HepG2 (cell line): Measurements from ENCODE around the gene POLR2B. TPM values are rescaled to one million over a fixed set of nuclear protein-coding genes. Genes with fewer than 3 reads are reported as not detected.

Experiments used
- ATAD3A ChIP-seq: sonication (generic); formaldehyde crosslinking; IDR thresholded peaks from 2 replicates; pipeline ENCODE4 v1.4.0; 2020; ENCODE audit warnings: missing genetic modification reagents
- BRCA1 ChIP-seq: sonication (generic); formaldehyde crosslinking; IDR thresholded peaks from 2 replicates; pipeline ENCODE4 v1.4.0; 2020; ENCODE audit warnings: missing genetic modification reagents
- CBX2 ChIP-seq, 2 experiments: fragments of 200-600 bp in 1 of 2; sonication (generic); formaldehyde crosslinking in 1 of 2; IDR thresholded peaks; 2 replicates each; pipeline versions ENCODE4 v1.7.0 to v1.8.1; 2018 to 2022; ENCODE audit warnings: low read depth in 2 of 2, low read length in 1 of 2, mild to moderate bottlenecking in 1 of 2, missing genetic modification reagents in 1 of 2
- ELF4 ChIP-seq: sonication (generic); formaldehyde crosslinking; IDR thresholded peaks from 2 replicates; pipeline ENCODE4 v1.5.0; 2020; ENCODE audit warnings: missing genetic modification reagents, mild to moderate bottlenecking, moderate library complexity, borderline replicate concordance
- FOXK1 ChIP-seq: sonication (generic); formaldehyde crosslinking; IDR thresholded peaks from 2 replicates; pipeline ENCODE4 v1.4.0; 2020; ENCODE audit warnings: low read depth, missing genetic modification reagents, borderline replicate concordance
- MTA3 ChIP-seq: sonication (generic); formaldehyde crosslinking; IDR thresholded peaks from 2 replicates; pipeline ENCODE4 v1.4.0; 2020; ENCODE audit warnings: missing genetic modification reagents
- PAF1 ChIP-seq: IDR thresholded peaks from 2 replicates; pipeline ENCODE4 v1.6.1; 2016; ENCODE audit warnings: missing genetic modification reagents, missing compliant biosample characterization
- SIX4 ChIP-seq: sonication (generic); formaldehyde crosslinking; IDR thresholded peaks from 2 replicates; pipeline ENCODE4 v1.4.0; 2020; ENCODE audit warnings: missing genetic modification reagents
- SMARCC2 ChIP-seq: fragments of 450-650 bp; IDR thresholded peaks from 2 replicates; pipeline ENCODE4 v1.6.1; 2017; ENCODE audit warnings: antibody characterized with exemption, mild to moderate bottlenecking
- TOPORS ChIP-seq: sonication (generic); formaldehyde crosslinking; IDR thresholded peaks from 2 replicates; pipeline ENCODE4 v1.8.0; 2023; ENCODE audit warnings: mild to moderate bottlenecking, missing genetic modification reagents
- ZBTB2 ChIP-seq: sonication (generic); formaldehyde crosslinking; IDR thresholded peaks from 2 replicates; pipeline ENCODE4 v1.8.0; 2022; ENCODE audit warnings: low read depth, missing genetic modification reagents
- ZNF224 ChIP-seq: sonication (generic); formaldehyde crosslinking; IDR thresholded peaks from 2 replicates; pipeline ENCODE4 v1.5.0; 2020; ENCODE audit warnings: mild to moderate bottlenecking, missing genetic modification reagents
- ZNF235 ChIP-seq: sonication (generic); formaldehyde crosslinking; IDR thresholded peaks from 2 replicates; pipeline ENCODE4 v1.8.1; 2023; ENCODE audit warnings: mild to moderate bottlenecking, missing genetic modification reagents, borderline replicate concordance
- ZNF609 ChIP-seq: sonication (generic); formaldehyde crosslinking; IDR thresholded peaks from 2 replicates; pipeline ENCODE4 v1.4.0; 2020; ENCODE audit warnings: mild to moderate bottlenecking, missing genetic modification reagents, borderline replicate concordance
- ZNF761 ChIP-seq: sonication (generic); formaldehyde crosslinking; conservative IDR thresholded peaks from 2 replicates; pipeline ENCODE4 v1.4.0; 2020; ENCODE audit warnings: mild to moderate bottlenecking, missing genetic modification reagents
- ZNF816 ChIP-seq: sonication (generic); formaldehyde crosslinking; IDR thresholded peaks from 2 replicates; pipeline ENCODE4 v1.8.0; 2022; ENCODE audit warnings: missing genetic modification reagents, mild to moderate bottlenecking, borderline replicate concordance
- ZSCAN29 ChIP-seq: sonication (generic); formaldehyde crosslinking; conservative IDR thresholded peaks from 2 replicates; pipeline ENCODE4 v1.4.0; 2020; ENCODE audit warnings: mild to moderate bottlenecking, missing genetic modification reagents
- polyA plus RNA-seq, 8 experiments: library from polyadenylated mRNA; depleted of rRNA in 3 of 8; stranded (reverse) in 7 of 8; unstranded in 1 of 8; fragments of >200 nt; fragmentation: Illumina TruSeq in 4 of 8; extraction: Trizol in 4 of 8; gene quantifications; 2 replicates each; pipeline versions ENCODE4 v1.2.1 to v1.2.3, GENCODE V29; 2011 to 2016; ENCODE audit warnings: low read depth in 4 of 8, missing spikeins in 1 of 8, mixed read lengths in 1 of 8; ENCODE audit not compliant: insufficient read depth in 1 of 8
- total RNA-seq, 5 experiments: library from RNA; depleted of rRNA; stranded (reverse); fragments of >200 nt; fragmentation: Illumina TruSeq; extraction: Trizol; gene quantifications; 2 replicates each; pipeline ENCODE4 v1.2.3, GENCODE V29; 2016; ENCODE audit warnings: low read depth in 1 of 5
- TF ChIP-seq, protein P1 (sequence below): sonication (generic); formaldehyde crosslinking; IDR thresholded peaks from 2 replicates; pipeline ENCODE4 v1.4.0; 2020; ENCODE audit warnings: missing genetic modification reagents

POLR2B gene
- total and polyA plus RNA-seq, 2 of the 13 experiments (the other 11 are each of a cell fraction or from before 2014, with no cell fraction given), result 70.6 to 116 TPM

DNA sequence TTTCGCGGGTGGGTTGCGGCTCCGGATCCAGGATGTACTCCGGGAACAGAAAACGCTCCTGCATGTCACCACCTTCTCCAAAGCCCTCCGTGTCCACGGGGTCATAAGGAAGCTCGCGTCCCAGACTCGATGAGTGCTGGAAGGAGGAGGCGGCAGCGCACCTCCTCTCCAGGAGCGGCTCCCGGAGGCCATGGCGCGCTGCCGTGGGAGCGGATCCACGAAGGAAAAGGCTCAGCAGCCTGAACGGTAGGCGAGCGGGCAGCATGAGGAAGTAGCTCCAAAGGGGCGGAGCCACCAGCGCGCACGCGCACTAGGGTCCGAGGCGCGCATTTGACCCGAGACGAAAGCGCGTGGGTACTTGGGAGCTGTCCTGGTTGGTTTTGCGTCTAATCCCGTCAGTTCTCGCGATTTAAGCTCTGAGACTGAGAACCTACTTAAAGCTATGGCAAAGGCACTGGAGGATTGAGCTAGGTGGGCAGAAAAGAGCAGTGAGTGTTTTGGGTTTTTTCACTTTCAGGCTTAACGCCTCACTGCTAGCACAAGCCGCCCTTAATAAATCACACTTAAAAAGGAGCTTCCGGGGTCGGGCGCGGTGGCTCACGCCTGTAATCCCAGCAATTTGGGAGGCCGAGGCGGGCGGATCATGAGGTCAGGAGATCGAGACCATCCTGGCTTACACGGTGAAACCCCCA is 1.2 kb upstream of the POLR2B start, which contains the start of gene NOA1 (continued):
- TF ChIP-seq, protein P1, sequence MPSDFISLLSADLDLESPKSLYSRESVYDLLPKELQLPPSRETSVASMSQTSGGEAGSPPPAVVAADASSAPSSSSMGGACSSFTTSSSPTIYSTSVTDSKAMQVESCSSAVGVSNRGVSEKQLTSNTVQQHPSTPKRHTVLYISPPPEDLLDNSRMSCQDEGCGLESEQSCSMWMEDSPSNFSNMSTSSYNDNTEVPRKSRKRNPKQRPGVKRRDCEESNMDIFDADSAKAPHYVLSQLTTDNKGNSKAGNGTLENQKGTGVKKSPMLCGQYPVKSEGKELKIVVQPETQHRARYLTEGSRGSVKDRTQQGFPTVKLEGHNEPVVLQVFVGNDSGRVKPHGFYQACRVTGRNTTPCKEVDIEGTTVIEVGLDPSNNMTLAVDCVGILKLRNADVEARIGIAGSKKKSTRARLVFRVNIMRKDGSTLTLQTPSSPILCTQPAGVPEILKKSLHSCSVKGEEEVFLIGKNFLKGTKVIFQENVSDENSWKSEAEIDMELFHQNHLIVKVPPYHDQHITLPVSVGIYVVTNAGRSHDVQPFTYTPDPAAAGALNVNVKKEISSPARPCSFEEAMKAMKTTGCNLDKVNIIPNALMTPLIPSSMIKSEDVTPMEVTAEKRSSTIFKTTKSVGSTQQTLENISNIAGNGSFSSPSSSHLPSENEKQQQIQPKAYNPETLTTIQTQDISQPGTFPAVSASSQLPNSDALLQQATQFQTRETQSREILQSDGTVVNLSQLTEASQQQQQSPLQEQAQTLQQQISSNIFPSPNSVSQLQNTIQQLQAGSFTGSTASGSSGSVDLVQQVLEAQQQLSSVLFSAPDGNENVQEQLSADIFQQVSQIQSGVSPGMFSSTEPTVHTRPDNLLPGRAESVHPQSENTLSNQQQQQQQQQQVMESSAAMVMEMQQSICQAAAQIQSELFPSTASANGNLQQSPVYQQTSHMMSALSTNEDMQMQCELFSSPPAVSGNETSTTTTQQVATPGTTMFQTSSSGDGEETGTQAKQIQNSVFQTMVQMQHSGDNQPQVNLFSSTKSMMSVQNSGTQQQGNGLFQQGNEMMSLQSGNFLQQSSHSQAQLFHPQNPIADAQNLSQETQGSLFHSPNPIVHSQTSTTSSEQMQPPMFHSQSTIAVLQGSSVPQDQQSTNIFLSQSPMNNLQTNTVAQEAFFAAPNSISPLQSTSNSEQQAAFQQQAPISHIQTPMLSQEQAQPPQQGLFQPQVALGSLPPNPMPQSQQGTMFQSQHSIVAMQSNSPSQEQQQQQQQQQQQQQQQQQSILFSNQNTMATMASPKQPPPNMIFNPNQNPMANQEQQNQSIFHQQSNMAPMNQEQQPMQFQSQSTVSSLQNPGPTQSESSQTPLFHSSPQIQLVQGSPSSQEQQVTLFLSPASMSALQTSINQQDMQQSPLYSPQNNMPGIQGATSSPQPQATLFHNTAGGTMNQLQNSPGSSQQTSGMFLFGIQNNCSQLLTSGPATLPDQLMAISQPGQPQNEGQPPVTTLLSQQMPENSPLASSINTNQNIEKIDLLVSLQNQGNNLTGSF (CRISPR knock-in tag), result no peak
- TF ChIP-seq FOXK1 (CRISPR knock-in tag) (no peak; the same call in 1 of the 2 replicates), ZNF224 (CRISPR knock-in tag) (no peak), SIX4 (CRISPR knock-in tag) (0 out of 2 replicates have a peak, but pooled peaks have one; percentile 3), ATAD3A (CRISPR knock-in tag) (no peak), ZNF761 (CRISPR knock-in tag) (0 out of 2 replicates have a peak, but pooled peaks have one; percentile 3), PAF1 (CRISPR knock-in tag) (no peak), ZNF235 (no peak), ZBTB2 (CRISPR knock-in tag) (no peak), TOPORS (CRISPR knock-in tag) (peak; percentile 13; the same call in 1 of the 2 replicates), ELF4 (CRISPR knock-in tag) (peak; percentile 53; the same call in 1 of the 2 replicates), MTA3 (no peak), ZSCAN29 (CRISPR knock-in tag) (no peak), ZNF816 (CRISPR knock-in tag) (no peak), SMARCC2 (no peak), BRCA1 (CRISPR knock-in tag) (no peak), ZNF609 (CRISPR knock-in tag) (no peak), CBX2 (IDR thresholded peaks at IDR 0.05; ENCODE audit: low read depth, low read length) (no peak), CBX2 (CRISPR knock-in tag; IDR thresholded peaks at IDR 0.05; ENCODE audit: low read depth) (no peak)
